ENCODE data around the gene HOXD8.

GRCh38 chr2:176148751-176149421 lies 19.4 kb downstream of the HOXD8 start:
- TF ChIP-seq CTCF (IDR thresholded peaks at IDR 0.05) (no peak), POLR2AphosphoS5 (IDR thresholded peaks at IDR 0.05) (no peak), EP300 (IDR thresholded peaks at IDR 0.05) (no peak)

All from upper lobe of left lung (tissue), 4 donors.